NCI-H1417 treated with DMSO at 0.1 percent for 48 hours (cell line): ENCODE results near the gene USP10.

Source experiments
- DNase-seq: peaks from one replicate; lab custom pipeline; 2025; lab: John Stamatoyannopoulos, UW

The USP10 gene

GRCh38 chr16:84806256-84806889, 106.6 kb downstream of the USP10 start:
- no peak for DNase-seq

- no peak for DNase-seq
Observed at GRCh38 chr16:84806890-84807258, 107.1 kb downstream of the USP10 start.

GRCh38 chr16:84807776-84808175, 108.0 kb downstream of the USP10 start:
- no peak for DNase-seq

DNA sequence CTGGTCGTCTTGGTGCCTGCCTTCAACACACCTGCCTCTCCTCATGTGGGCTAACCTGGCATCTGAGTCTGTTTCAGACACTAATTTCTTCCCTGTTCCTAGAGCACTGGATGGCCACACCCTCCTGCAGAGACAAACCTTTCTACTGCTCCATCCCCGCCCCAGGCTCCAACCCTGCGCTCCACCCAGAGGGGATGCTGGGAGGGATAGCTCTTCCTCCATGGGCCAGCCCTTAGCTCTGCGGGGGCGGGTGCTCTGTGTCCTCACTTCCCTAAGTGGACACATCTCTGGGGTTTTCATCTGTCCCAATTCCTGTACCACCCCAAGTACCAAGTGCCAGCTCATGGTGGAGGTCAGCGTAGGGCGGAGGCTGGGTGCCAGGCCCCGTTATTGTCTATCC, 109.0 kb downstream of the USP10 start:
- no peak for DNase-seq

DNA sequence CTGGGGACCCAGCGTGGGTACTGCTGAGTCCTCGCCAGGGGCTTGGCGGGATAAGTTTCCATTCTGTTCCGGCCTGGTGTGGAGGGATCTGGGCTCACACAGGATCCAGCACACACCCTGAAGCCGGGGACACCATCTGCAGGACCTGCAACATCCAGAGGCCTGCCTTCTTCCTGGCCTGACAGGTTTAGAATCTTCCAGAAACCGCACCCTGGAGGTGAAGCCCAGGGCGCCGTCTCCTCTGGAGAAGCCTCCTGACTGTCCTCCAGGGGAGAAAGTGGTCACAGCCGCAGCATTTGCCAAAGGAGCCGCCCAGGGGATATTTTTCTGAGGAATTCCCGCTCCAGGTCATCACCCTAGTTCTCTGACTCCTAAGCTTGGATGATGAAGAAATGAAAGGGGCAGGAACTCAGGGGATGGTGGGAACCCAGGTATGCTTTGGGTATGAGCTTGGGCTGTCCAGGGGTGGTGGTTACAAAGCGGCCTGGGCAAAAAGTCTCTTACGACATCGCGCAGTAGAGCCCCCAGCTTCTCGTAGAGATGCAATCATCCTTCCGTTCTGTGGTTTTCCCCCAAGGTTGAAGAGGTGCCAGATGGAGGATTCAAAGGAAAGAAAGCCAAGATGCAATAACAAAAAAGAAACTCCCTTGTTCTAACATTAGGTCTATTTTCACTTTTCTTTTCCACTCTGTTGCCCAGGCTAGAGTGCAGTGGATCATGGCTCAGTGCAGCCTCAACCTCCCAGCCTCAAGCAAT, 110.9 kb downstream of the USP10 start:
- no peak for DNase-seq

- DNase-seq = no peak
Observed at GRCh38 chr16:84811529-84811928, 111.7 kb downstream of the USP10 start.

DNA sequence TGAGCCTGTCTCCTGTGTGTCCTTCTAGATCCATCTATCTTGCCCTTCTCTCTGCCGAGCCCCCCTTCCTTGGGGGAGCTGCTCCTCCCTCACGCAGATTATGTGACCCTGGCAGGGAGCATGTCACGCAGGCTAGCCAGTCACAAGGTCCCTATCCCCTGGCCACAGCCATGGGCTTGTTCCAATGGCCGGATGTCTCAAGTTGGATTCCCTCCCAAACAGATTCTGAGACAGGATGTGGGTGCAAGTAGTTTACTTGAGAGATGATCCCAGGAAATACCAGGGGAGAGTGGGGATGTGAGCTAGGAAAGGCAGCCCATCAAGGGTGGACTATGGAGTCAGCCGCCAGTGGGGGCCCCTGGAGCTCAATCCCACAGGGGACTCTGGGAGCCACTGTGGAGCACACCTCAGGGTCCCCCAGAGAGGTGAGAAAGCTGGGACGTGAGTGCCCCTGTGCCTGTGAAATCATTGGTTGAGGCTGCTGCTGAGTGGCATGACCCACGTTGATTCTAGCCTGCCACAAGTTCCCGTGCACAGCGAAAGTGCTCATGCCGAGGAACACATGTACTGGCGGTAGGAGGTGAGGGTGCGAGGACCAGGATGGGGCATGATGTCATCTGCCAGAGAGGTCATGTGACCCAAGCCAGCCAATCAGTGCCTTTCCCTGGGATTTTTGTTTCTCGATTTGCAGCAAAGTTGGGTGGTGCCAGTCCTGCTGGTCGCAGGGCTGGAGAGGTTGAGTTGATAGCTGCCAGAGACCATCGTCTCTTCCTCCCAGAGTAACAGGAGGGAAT, 113.5 kb downstream of the USP10 start:
- DNase-seq = no peak

- no peak for DNase-seq
Observed at GRCh38 chr16:84815462-84815861, 115.7 kb downstream of the USP10 start.

GRCh38 chr16:84816023-84816422, 116.2 kb downstream of the USP10 start:
- no peak for DNase-seq

GRCh38 chr16:84816485-84816884, 116.7 kb downstream of the USP10 start:
- DNase-seq = no peak

DNA sequence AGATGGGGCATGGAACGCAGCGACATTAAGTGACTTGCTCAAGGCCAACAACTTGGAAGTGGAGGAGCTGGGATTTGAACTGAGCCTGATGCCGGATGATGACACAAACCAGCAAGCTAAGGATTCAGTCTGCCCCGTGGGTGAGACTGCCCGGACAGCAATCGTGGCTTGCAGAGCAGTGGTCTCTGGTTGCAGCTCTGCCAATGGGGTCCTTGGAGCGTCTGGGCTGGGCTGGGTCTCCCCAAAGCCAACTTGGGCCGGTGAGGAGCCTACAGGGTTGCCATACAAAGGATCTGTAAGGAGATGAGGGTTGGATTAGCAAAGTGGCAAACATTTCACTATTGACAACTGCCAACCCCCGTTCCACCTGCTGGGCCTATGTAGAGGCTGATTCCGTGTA, 117.4 kb downstream of the USP10 start:
- DNase-seq = no peak

GRCh38 chr16:84817613-84818012, 117.8 kb downstream of the USP10 start:
- DNase-seq = no peak

GRCh38 chr16:84818133-84818532, 118.3 kb downstream of the USP10 start:
- no peak for DNase-seq

GRCh38 chr16:84818989-84819643, 119.3 kb downstream of the USP10 start:
- no peak for DNase-seq

GRCh38 chr16:84819644-84820304, 120.0 kb downstream of the USP10 start, which contains the start of gene CRISPLD2:
CRISPLD2 (plus strand) TSS chr16:84819985; CDS start chr16:84838496, 18,511 bp downstream.
- DNase-seq = peak; percentile 79

DNA sequence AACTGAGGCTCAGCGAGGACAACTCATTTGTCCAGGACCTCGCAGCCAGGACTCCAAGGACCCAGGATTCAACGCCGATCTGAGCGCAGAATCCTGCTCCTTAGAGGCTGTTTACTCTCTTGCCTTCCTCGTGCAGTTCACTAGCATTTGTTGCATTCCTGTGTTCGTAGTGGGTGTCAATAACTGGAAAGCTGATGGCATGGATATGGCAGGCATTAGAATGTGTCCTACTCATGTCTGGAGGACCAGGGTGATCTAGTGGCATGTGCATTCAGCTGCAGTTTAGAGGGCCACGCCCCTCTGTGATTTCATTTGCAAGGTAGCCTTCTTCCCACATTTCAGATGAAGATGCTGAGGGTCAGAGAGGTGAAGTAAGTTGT, 120.5 kb downstream of the USP10 start:
- no peak for DNase-seq

DNA sequence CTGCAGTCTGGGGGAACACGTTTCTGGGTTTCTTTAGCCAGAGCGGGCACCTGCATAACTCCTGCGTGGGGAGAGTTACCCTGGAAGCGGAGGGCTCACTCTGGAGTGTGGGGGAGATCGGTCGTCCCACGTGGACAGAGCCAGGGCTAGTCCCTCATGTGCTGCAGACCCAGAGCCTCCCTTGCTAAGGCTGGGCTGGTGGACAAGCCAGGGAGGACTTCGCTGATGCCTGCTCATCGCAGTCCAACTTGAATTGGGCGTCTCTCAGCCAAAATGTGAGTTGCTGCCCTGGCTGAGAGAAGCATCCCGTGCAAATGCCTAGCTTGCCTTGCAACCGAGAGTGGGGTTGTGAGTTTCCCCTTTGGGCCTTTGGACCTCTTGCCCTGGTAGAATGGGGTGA, 121.0 kb downstream of the USP10 start:
- DNase-seq = no peak

GRCh38 chr16:84821179-84821578, 121.4 kb downstream of the USP10 start:
- DNase-seq = no peak

DNA sequence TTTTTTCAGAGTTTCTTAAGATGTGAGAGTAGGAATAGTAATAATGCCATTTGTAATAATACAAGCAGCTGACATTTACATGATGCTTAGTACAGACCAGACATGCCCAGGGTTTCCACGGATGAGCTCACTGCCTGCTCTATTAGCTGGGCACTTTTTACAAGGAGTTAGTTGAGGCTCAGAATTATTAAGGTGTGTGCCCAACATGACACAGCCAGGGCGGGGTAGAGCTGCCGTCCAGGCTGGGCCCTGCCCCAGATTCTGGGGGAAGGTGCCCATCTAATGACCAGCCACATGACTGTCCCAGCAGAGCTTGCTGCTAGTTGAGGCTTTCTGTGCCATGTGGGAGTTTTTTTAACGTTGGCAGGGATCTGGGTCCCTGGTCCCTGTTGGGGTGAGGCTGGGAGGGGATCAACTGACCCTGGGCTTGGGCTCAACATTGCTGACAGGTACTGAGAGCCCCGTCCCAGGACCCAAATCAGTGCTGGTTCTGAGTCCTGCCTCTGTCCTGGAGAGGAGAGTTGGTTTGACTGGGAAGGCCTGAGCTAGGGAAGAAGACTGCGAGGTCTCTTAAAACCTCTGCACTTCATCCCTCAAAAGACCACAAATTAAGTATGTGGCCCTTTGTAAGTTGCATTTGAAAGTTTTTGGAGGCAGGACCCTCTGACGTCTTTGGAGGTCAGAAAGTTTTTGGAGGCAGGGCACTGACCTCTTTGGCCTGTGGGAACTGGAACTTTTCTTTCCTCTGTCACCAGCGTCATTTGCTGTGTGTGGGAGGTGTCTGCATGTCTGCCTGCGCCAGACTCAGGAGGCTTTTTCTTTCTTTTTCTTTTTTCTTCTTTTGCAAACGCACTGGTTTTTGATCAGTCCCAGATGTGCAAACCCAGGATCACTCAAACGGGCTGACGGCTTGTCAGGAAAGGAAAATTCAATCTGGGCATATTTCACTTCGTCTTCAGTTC, 122.2 kb downstream of the USP10 start:
- DNase-seq = no peak

GRCh38 chr16:84822990-84823389, 123.2 kb downstream of the USP10 start:
- no peak for DNase-seq

GRCh38 chr16:84823484-84823883, 123.7 kb downstream of the USP10 start:
- DNase-seq = no peak
